Ishikawa (cell line): ENCODE measurements around the gene PIK3CD.

Experiments
- CEBPB ChIP-seq: IDR thresholded peaks from 2 replicates; pipeline ENCODE4 v1.6.1; 2012
- CREB1 ChIP-seq: IDR thresholded peaks from 2 replicates; pipeline ENCODE4 v1.6.1; 2012; ENCODE audit warnings: low read depth
- EGR1 ChIP-seq: IDR thresholded peaks from 2 replicates; pipeline ENCODE4 v1.6.1; 2012
- EP300 ChIP-seq: IDR thresholded peaks from 2 replicates; pipeline ENCODE4 v1.6.1; 2012; ENCODE audit warnings: borderline replicate concordance
- FOXM1 ChIP-seq: IDR thresholded peaks from 2 replicates; pipeline ENCODE4 v1.6.1; 2012; ENCODE audit warnings: low read depth, borderline replicate concordance
- MAX ChIP-seq: IDR thresholded peaks from 2 replicates; pipeline ENCODE4 v1.6.1; 2012
- NFIC ChIP-seq: IDR thresholded peaks from 2 replicates; pipeline ENCODE4 v1.6.1; 2012
- RAD21 ChIP-seq: IDR thresholded peaks from 2 replicates; pipeline ENCODE4 v1.6.1; 2012; ENCODE audit warnings: low read depth
- REST ChIP-seq: IDR thresholded peaks from 2 replicates; pipeline ENCODE4 v1.6.1; 2012; ENCODE audit warnings: low read depth, mild to moderate bottlenecking
- TAF1 ChIP-seq: IDR thresholded peaks from 2 replicates; pipeline ENCODE4 v1.6.1; 2012; ENCODE audit warnings: low read depth, mild to moderate bottlenecking
- TCF12 ChIP-seq: IDR thresholded peaks from 2 replicates; pipeline ENCODE4 v1.6.1; 2012; ENCODE audit warnings: low read depth
- TEAD4 ChIP-seq: IDR thresholded peaks from 2 replicates; pipeline ENCODE4 v1.6.1; 2012
- USF1 ChIP-seq: IDR thresholded peaks from 2 replicates; pipeline ENCODE4 v1.6.1; 2012
- YY1 ChIP-seq: IDR thresholded peaks from 2 replicates; pipeline ENCODE4 v1.6.1; 2012; ENCODE audit warnings: low read depth
- ZBTB7A ChIP-seq: IDR thresholded peaks from 2 replicates; pipeline ENCODE4 v1.6.1; 2012; ENCODE audit warnings: low read depth

PIK3CD gene

GRCh38 chr1:9758559-9759121 is 107.1 kb downstream of the PIK3CD start:
- TF ChIP-seq EP300 (no peak), RAD21 (no peak), REST (no peak), ZBTB7A (no peak), CREB1 (no peak), FOXM1 (no peak), NFIC (no peak), TAF1 (no peak)

- TF ChIP-seq EP300 = no peak
- TF ChIP-seq RAD21 = no peak
- TF ChIP-seq CREB1 = no peak
- no peak for TF ChIP-seq FOXM1
- TF ChIP-seq EGR1 = no peak
- no peak for TF ChIP-seq NFIC
- TF ChIP-seq CEBPB = no peak
- no peak for TF ChIP-seq USF1
- TF ChIP-seq TAF1 = no peak
- TF ChIP-seq TEAD4 = no peak
- TF ChIP-seq YY1 = no peak
- no peak for TF ChIP-seq MAX
- no peak for TF ChIP-seq TCF12
- no peak for TF ChIP-seq ZBTB7A
These were observed 108.4 kb downstream of the PIK3CD start for GRCh38 chr1:9759939-9760338.

GRCh38 chr1:9760824-9761223 is 109.3 kb downstream of the PIK3CD start:
- TF ChIP-seq YY1 (no peak), TAF1 (no peak), NFIC (no peak), FOXM1 (no peak), ZBTB7A (no peak), MAX (no peak), TEAD4 (no peak), EP300 (no peak), RAD21 (no peak), TCF12 (no peak), CREB1 (no peak), REST (no peak), EGR1 (no peak), USF1 (no peak), CEBPB (no peak)

GRCh38 chr1:9761855-9762254 is 110.3 kb downstream of the PIK3CD start:
- TF ChIP-seq EP300 (no peak), CEBPB (no peak)

GRCh38 chr1:9763914-9764313 is 112.4 kb downstream of the PIK3CD start:
- TF ChIP-seq USF1 (no peak), TAF1 (no peak), EP300 (no peak), EGR1 (no peak), RAD21 (no peak), MAX (no peak), FOXM1 (no peak), YY1 (no peak), CEBPB (no peak), TEAD4 (no peak), NFIC (no peak), TCF12 (no peak), CREB1 (no peak), REST (no peak), ZBTB7A (no peak)
